ENCODE measurements around the gene AP2A1.
A peak's percentile ranks its signal among the peaks of the same experiment; 100 is the strongest.
"Not testable (repeated sequence)": the region's sequence is repeated elsewhere in the genome, so short reads cannot be mapped to it uniquely, and the experiment has no call there.

AP2A1 gene

GRCh38 chr19:49766930-49767299, at the start of gene AP2A1:
Gene AP2A1, plus strand, starts transcription at chr19:49767001. Its CDS starts 133 bp downstream, at chr19:49767134.
- Histone ChIP-seq H3K27me3 (ENCODE audit: low read depth, low read length) (no peaks in the 10 kb centered on the region), H3K36me3 (replicated peaks; ENCODE audit: low read depth, low read length) (no peaks in the 10 kb centered on the region), H2AFZ (ENCODE audit: low read depth, low read length) (peak within 1 kb of the TSS; percentile 80), H3K79me2 (ENCODE audit: low read length) (peaks cover 34% of the 10 kb centered on the region), H3K4me2 (ENCODE audit: low read length) (peak within 1 kb of the TSS; percentile 97), H3K4me3 (ENCODE audit: low read length) (peak within 1 kb of the TSS; percentile 88), H4K20me1 (ENCODE audit: insufficient read depth, low read length) (peaks cover 2% of the 10 kb centered on the region; the same call in 1 of the 2 replicates), H3K9me3 (ENCODE audit: insufficient read depth, low read length) (no peaks in the 10 kb centered on the region), H3K27ac (ENCODE audit: low read length) (peak within 1 kb of the TSS; percentile 77), H3K9ac (ENCODE audit: low read length) (peak within 1 kb of the TSS; percentile 82), H3K4me1 (ENCODE audit: low read length) (peaks cover 14% of the 10 kb centered on the region)
- no peak for TF ChIP-seq EZH2phosphoT487 (IDR thresholded peaks at IDR 0.05; ENCODE audit: low read depth)
- no peak for TF ChIP-seq CTCF (IDR thresholded peaks at IDR 0.05; ENCODE audit: low read depth, low read length)

GRCh38 chr19:49718511-49718910, 48.3 kb upstream of the AP2A1 start:
- Histone ChIP-seq H4K20me1 (ENCODE audit: insufficient read depth, low read length) (no peaks in the 10 kb centered on the region), H3K79me2 (ENCODE audit: low read length) (no peaks in the 10 kb centered on the region), H3K4me3 (ENCODE audit: low read length) (no peak overlapping the region), H3K9me3 (ENCODE audit: insufficient read depth, low read length) (no peaks in the 10 kb centered on the region), H3K27me3 (ENCODE audit: low read depth, low read length) (no peaks in the 10 kb centered on the region), H3K27ac (ENCODE audit: low read length) (no peak overlapping the region), H3K36me3 (replicated peaks; ENCODE audit: low read depth, low read length) (no peaks in the 10 kb centered on the region), H3K4me1 (ENCODE audit: low read length) (peaks cover 4% of the 10 kb centered on the region; the same call in 1 of the 2 replicates), H3K4me2 (ENCODE audit: low read length) (no peak overlapping the region), H3K9ac (ENCODE audit: low read length) (no peak overlapping the region), H2AFZ (ENCODE audit: low read depth, low read length) (no peak overlapping the region)
- no peak for TF ChIP-seq CTCF (IDR thresholded peaks at IDR 0.05; ENCODE audit: low read depth, low read length)
- TF ChIP-seq EZH2phosphoT487 (IDR thresholded peaks at IDR 0.05; ENCODE audit: low read depth): no peak

GRCh38 chr19:49718991-49719390, 47.8 kb upstream of the AP2A1 start:
- no peaks in the 10 kb centered on the region for H3K36me3 ChIP-seq (replicated peaks; ENCODE audit: low read depth, low read length)
- no peaks in the 10 kb centered on the region for H3K9me3 ChIP-seq (ENCODE audit: insufficient read depth, low read length)
- no peak overlapping the region for H3K4me2 ChIP-seq (ENCODE audit: low read length)
- H3K79me2 ChIP-seq (ENCODE audit: low read length): no peaks in the 10 kb centered on the region
- no peak overlapping the region for H3K9ac ChIP-seq (ENCODE audit: low read length)
- no peak overlapping the region for H2AFZ ChIP-seq (ENCODE audit: low read depth, low read length)
- no peak overlapping the region for H3K4me3 ChIP-seq (ENCODE audit: low read length)
- no peaks in the 10 kb centered on the region for H4K20me1 ChIP-seq (ENCODE audit: insufficient read depth, low read length)
- TF ChIP-seq CTCF (IDR thresholded peaks at IDR 0.05; ENCODE audit: low read depth, low read length): no peak
- TF ChIP-seq EZH2phosphoT487 (IDR thresholded peaks at IDR 0.05; ENCODE audit: low read depth): no peak
- H3K4me1 ChIP-seq (ENCODE audit: low read length): peaks cover 4% of the 10 kb centered on the region; the same call in 1 of the 2 replicates
- no peak overlapping the region for H3K27ac ChIP-seq (ENCODE audit: low read length)
- H3K27me3 ChIP-seq (ENCODE audit: low read depth, low read length): no peaks in the 10 kb centered on the region

GRCh38 chr19:49719420-49719819, 47.4 kb upstream of the AP2A1 start:
- not testable (repeated sequence) for H4K20me1 ChIP-seq (ENCODE audit: insufficient read depth, low read length); H3K79me2 ChIP-seq (ENCODE audit: low read length); H3K4me3 ChIP-seq (ENCODE audit: low read length); H3K4me1 ChIP-seq (ENCODE audit: low read length); H3K9me3 ChIP-seq (ENCODE audit: insufficient read depth, low read length); H2AFZ ChIP-seq (ENCODE audit: low read depth, low read length); H3K4me2 ChIP-seq (ENCODE audit: low read length); H3K27me3 ChIP-seq (ENCODE audit: low read depth, low read length); H3K9ac ChIP-seq (ENCODE audit: low read length); H3K27ac ChIP-seq (ENCODE audit: low read length); H3K36me3 ChIP-seq (replicated peaks; ENCODE audit: low read depth, low read length)
